ENCODE measurements around the gene ARGFX. TPM values are rescaled to one million over a fixed set of nuclear protein-coding genes. Genes with fewer than 3 reads are reported as not detected.

ARGFX gene
- total RNA-seq, 1 experiment from 2014 or later, result not detected

GRCh38 chr3:121574449-121574848, 6.7 kb downstream of the ARGFX start (continued):
- no peak for TF ChIP-seq ATF3 (IDR thresholded peaks at IDR 0.05)
- TF ChIP-seq EZH2 (IDR thresholded peaks at IDR 0.05), result no peak
- TF ChIP-seq EGR1 (IDR thresholded peaks at IDR 0.05; ENCODE audit: low read depth), result no peak
- TF ChIP-seq EZH2phosphoT487 (IDR thresholded peaks at IDR 0.05; ENCODE audit: borderline replicate concordance), result no peak
- TF ChIP-seq ZBTB33 (IDR thresholded peaks at IDR 0.05; ENCODE audit: extremely low read depth, insufficient replicate concordance, low read length), result no peak
- TF ChIP-seq TCF7L2 (IDR thresholded peaks at IDR 0.05; ENCODE audit: borderline replicate concordance, extremely low read depth, insufficient read depth, insufficient read length), result no peak

- H3K27me3 ChIP-seq (ENCODE audit: insufficient read depth, low read length), result no peaks in the 10 kb centered on the region
- H3K36me3 ChIP-seq (ENCODE audit: control insufficient read depth in 1 of 2, insufficient read depth in 2 of 2, low read length in 2 of 2), result no peaks in the 10 kb centered on the region
- no peaks in the 10 kb centered on the region for H3K4me1 ChIP-seq (ENCODE audit: control insufficient read depth in 1 of 2, insufficient read depth in 2 of 2, low read length in 2 of 2)
- no peak overlapping the region for H3K9ac ChIP-seq (ENCODE audit: low read length)
- H3K9me2 ChIP-seq (ENCODE audit: insufficient read depth), result no peaks in the 10 kb centered on the region
- CTCF ChIA-PET, result interaction anchor here (0.7 kb wide), 1 partner anchor 257 kb away, joined by 3 read pairs; no protein-coding TSS in a partner anchor
- no peaks in the 10 kb centered on the region for H3K9me3 ChIP-seq (ENCODE audit: control insufficient read depth in 1 of 2, insufficient read depth in 1 of 2, low read depth in 1 of 2, low read length in 2 of 2)
- RAD21 ChIA-PET (ENCODE audit: low non-redundant PET in 1 of 2, low total read pairs in 2 of 2, uncharacterized antibody in 2 of 2, unreplicated experiment in 2 of 2), result no interaction called here
- DNase-seq (ENCODE audit: low read depth, low spot score), result no peak
- no peak for ATAC-seq
- H3K4me3 ChIP-seq (replicated peaks in 1 of 2; ENCODE audit: low read depth in 1 of 2, low read length in 2 of 2), result no peak overlapping the region
- H2AFZ ChIP-seq (ENCODE audit: low read depth, low read length, poor library complexity, severe bottlenecking), result no peak overlapping the region
- no TSS peak for BruUV-seq (replicated peaks)
- POLR2A ChIA-PET, result interaction anchor here (0.6 kb wide), 1 partner anchor 769 kb away, joined by 3 read pairs; no protein-coding TSS in a partner anchor
- no peak overlapping the region for H3K27ac ChIP-seq (ENCODE audit: low read depth, low read length)
- no peaks in the 10 kb centered on the region for H3K79me2 ChIP-seq (ENCODE audit: insufficient read depth, low read length)
- no peak overlapping the region for H3K4me2 ChIP-seq (ENCODE audit: low read length)
- no peaks in the 10 kb centered on the region for H4K20me1 ChIP-seq (ENCODE audit: insufficient read depth)
- intact Hi-C loops (cut with micrococcal nuclease), result no loop called here
- no peak for TF ChIP-seq EZH2phosphoT487 (IDR thresholded peaks at IDR 0.05; ENCODE audit: borderline replicate concordance)
- no peak for TF ChIP-seq SIN3A (IDR thresholded peaks at IDR 0.05; ENCODE audit: low read depth)
- TF ChIP-seq CTCF (IDR thresholded peaks at IDR 0.05 in 2 of 3, conservative IDR thresholded peaks at IDR 0.05 in 1 of 3; ENCODE audit: borderline replicate concordance in 1 of 3, insufficient read depth in 1 of 3, low read depth in 2 of 3, low read length in 2 of 3), result no peak
- no peak for TF ChIP-seq MAX (IDR thresholded peaks at IDR 0.05)
- no peak for TF ChIP-seq ZFX (IDR thresholded peaks at IDR 0.05)
- TF ChIP-seq JUND (IDR thresholded peaks at IDR 0.05), result no peak
- TF ChIP-seq EGR1 (IDR thresholded peaks at IDR 0.05; ENCODE audit: low read depth), result no peak
- no peak for TF ChIP-seq SP1 (IDR thresholded peaks at IDR 0.05; ENCODE audit: low read depth)
- TF ChIP-seq EZH2 (IDR thresholded peaks at IDR 0.05), result no peak
- TF ChIP-seq POLR2A (IDR thresholded peaks at IDR 0.05; ENCODE audit: borderline replicate concordance, extremely low read depth, insufficient read depth, insufficient read length), result no peak
- TF ChIP-seq ZBTB33 (IDR thresholded peaks at IDR 0.05; ENCODE audit: extremely low read depth, insufficient replicate concordance, low read length), result no peak
- no peak for TF ChIP-seq ATF3 (IDR thresholded peaks at IDR 0.05)
- TF ChIP-seq CBX3 (IDR thresholded peaks at IDR 0.05; ENCODE audit: low read depth), result no peak
Measured at GRCh38 chr3:121581691-121582090, 13.9 kb downstream of the ARGFX start.
